ENCODE results near the gene VIT.
"Not testable (repeated sequence)": the region's sequence is repeated elsewhere in the genome, so short reads cannot be mapped to it uniquely, and the experiment has no call there.

Gene VIT

DNA sequence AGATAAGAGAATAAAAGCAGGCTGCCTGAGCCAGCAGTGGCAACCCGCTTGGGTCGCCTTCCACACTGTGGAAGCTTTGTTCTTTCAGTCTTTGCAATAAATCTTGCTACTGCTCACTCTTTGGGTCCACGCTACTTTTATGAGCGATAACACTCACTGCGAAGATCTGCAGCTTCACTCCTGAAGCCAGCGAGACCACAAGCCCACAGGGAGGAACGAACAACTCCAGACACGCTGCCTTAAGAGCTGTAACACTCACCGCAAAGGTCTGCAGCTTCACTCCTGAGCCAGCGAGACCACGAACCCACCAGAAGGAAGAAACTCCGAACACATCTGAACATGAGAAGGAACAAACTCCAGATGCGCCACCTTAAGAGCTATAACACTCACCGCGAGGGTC lies 7.5 kb upstream of the VIT start:
- H3K79me2 ChIP-seq (ENCODE audit: insufficient read depth, low read length); H3K9me3 ChIP-seq (ENCODE audit: insufficient read depth, low read length); H3K27me3 ChIP-seq (ENCODE audit: low read length); H3K4me3 ChIP-seq (ENCODE audit: insufficient read depth, low read length, poor library complexity, severe bottlenecking); H2AFZ ChIP-seq (ENCODE audit: low read depth, low read length, severe bottlenecking); H3K36me3 ChIP-seq (ENCODE audit: low read length); H3F3A ChIP-seq (ENCODE audit: insufficient read depth); H3K9me2 ChIP-seq (replicated peaks; ENCODE audit: insufficient read depth, low read length); H4K20me1 ChIP-seq (ENCODE audit: low read depth, low read length); H3K27ac ChIP-seq (ENCODE audit: low read depth, low read length); H3K4me2 ChIP-seq (ENCODE audit: low read depth, low read length, poor library complexity, severe bottlenecking); H3K9ac ChIP-seq (ENCODE audit: low read length): not testable (repeated sequence)

DNA sequence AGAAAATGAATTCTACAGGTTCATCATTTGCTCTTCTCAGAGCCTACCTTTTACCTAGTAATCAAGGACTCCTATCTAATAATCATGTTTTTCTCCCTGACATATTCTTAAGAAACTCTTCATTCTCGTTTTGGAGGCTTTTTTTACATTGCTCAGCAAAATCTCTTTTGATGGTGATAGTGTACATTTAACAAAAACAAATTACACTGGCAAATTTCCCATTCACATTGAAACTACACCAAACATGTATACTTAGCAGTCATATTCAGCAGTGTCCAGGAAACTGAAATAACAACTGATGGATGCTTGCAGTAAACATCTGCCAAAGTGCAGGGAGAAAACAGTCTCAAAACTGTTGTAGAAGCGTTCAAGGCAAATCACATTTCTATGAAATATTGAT lies 4.4 kb upstream of the VIT start:
- no peak overlapping the region for H3K4me2 ChIP-seq (ENCODE audit: low read depth, low read length, poor library complexity, severe bottlenecking)
- no peak overlapping the region for H3K27ac ChIP-seq (ENCODE audit: low read depth, low read length)
- H3K27me3 ChIP-seq (ENCODE audit: low read length) = no peaks in the 10 kb centered on the region
- no peaks in the 10 kb centered on the region for H3K9me2 ChIP-seq (replicated peaks; ENCODE audit: insufficient read depth, low read length)
- H3K9me3 ChIP-seq (ENCODE audit: insufficient read depth, low read length) = no peaks in the 10 kb centered on the region
- H3K36me3 ChIP-seq (ENCODE audit: low read length) = no peaks in the 10 kb centered on the region
- no peak overlapping the region for H3K4me3 ChIP-seq (ENCODE audit: insufficient read depth, low read length, poor library complexity, severe bottlenecking)
- no peak overlapping the region for H3K9ac ChIP-seq (ENCODE audit: low read length)
- no peaks in the 10 kb centered on the region for H3K79me2 ChIP-seq (ENCODE audit: insufficient read depth, low read length)
- TF ChIP-seq, protein P1, sequence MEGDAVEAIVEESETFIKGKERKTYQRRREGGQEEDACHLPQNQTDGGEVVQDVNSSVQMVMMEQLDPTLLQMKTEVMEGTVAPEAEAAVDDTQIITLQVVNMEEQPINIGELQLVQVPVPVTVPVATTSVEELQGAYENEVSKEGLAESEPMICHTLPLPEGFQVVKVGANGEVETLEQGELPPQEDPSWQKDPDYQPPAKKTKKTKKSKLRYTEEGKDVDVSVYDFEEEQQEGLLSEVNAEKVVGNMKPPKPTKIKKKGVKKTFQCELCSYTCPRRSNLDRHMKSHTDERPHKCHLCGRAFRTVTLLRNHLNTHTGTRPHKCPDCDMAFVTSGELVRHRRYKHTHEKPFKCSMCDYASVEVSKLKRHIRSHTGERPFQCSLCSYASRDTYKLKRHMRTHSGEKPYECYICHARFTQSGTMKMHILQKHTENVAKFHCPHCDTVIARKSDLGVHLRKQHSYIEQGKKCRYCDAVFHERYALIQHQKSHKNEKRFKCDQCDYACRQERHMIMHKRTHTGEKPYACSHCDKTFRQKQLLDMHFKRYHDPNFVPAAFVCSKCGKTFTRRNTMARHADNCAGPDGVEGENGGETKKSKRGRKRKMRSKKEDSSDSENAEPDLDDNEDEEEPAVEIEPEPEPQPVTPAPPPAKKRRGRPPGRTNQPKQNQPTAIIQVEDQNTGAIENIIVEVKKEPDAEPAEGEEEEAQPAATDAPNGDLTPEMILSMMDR (IDR thresholded peaks at IDR 0.05; ENCODE audit: insufficient read depth, low read length, poor library complexity, severe bottlenecking) = no peak
- TF ChIP-seq EZH2phosphoT487 (conservative IDR thresholded peaks at IDR 0.05; ENCODE audit: low read length) = no peak
- no peaks in the 10 kb centered on the region for H3F3A ChIP-seq (ENCODE audit: insufficient read depth)
- no peak overlapping the region for H2AFZ ChIP-seq (ENCODE audit: low read depth, low read length, severe bottlenecking)
- no peaks in the 10 kb centered on the region for H4K20me1 ChIP-seq (ENCODE audit: low read depth, low read length)

DNA sequence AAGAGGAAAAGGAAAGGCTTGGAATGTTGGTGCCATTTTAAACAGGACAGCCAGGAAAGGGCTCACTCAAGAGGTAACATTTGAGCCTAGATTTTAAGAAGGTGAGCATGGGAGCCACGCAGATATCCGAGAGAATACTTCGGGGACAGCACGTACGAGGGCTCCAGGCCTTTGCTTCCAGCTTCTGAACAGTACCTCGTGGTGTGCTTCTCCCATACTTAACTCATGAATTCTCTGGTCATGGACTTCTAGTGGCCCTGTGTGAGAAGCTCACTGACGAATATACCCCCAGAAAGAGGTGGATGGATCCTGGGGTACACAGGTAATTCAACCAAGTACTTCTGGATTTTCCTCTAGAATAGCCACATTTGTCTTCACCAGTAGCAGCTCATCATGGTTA lies 2.7 kb upstream of the VIT start:
- no peaks in the 10 kb centered on the region for H3K27me3 ChIP-seq (ENCODE audit: low read length)
- TF ChIP-seq, protein P1 (IDR thresholded peaks at IDR 0.05; ENCODE audit: insufficient read depth, low read length, poor library complexity, severe bottlenecking) = no peak
- TF ChIP-seq EZH2phosphoT487 (conservative IDR thresholded peaks at IDR 0.05; ENCODE audit: low read length) = no peak

DNA sequence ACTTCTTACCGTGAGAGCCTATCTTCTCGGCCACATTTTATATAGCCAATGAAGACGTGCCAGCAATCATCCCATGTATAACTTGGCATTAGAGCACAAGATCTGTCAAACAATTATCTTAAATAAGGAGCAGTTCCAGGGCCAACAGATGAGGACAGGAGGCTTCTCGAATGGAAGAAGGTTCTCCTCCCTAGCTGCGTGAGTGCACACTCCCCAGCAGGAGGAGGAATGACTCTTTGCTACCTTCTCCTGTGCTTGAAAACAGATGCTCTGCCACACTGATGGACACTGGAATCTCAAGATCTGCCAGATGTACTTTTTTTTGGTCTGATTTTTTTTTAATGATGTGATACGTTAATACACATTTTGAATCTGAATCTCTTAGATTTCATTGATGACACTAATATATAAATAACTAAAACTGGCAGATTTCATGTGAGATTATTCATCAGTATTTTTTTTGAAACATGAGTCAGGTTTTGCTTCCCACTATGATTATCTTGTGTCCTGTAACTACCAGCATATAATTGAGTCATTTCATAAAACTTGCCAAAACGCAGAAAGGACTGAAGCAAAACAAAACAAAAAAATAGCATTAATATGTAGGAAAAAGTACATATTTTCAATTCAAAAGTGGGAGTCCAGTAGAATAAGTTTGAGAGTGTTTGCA lies 626 bp upstream of the VIT start:
- Histone ChIP-seq H4K20me1 (ENCODE audit: low read depth, low read length) (no peaks in the 10 kb centered on the region), H3K9ac (ENCODE audit: low read length) (no peak overlapping the region), H3K79me2 (ENCODE audit: insufficient read depth, low read length) (no peaks in the 10 kb centered on the region), H3K4me3 (ENCODE audit: insufficient read depth, low read length, poor library complexity, severe bottlenecking) (no peak overlapping the region), H3K27me3 (ENCODE audit: low read length) (no peaks in the 10 kb centered on the region), H2AFZ (ENCODE audit: low read depth, low read length, severe bottlenecking) (no peak overlapping the region), H3F3A (ENCODE audit: insufficient read depth) (no peaks in the 10 kb centered on the region), H3K4me2 (ENCODE audit: low read depth, low read length, poor library complexity, severe bottlenecking) (no peak overlapping the region), H3K9me3 (ENCODE audit: insufficient read depth, low read length) (no peaks in the 10 kb centered on the region), H3K9me2 (replicated peaks; ENCODE audit: insufficient read depth, low read length) (no peaks in the 10 kb centered on the region), H3K27ac (ENCODE audit: low read depth, low read length) (no peak overlapping the region), H3K36me3 (ENCODE audit: low read length) (no peaks in the 10 kb centered on the region)
- TF ChIP-seq, protein P1 (IDR thresholded peaks at IDR 0.05; ENCODE audit: insufficient read depth, low read length, poor library complexity, severe bottlenecking) = no peak
- no peak for TF ChIP-seq EZH2phosphoT487 (conservative IDR thresholded peaks at IDR 0.05; ENCODE audit: low read length)

More for the DNA sequence above, 2.7 kb upstream of the VIT start:
- Histone ChIP-seq H3K4me2 (ENCODE audit: low read depth, low read length, poor library complexity, severe bottlenecking) (no peak overlapping the region), H3K9me3 (ENCODE audit: insufficient read depth, low read length) (no peaks in the 10 kb centered on the region), H3K9me2 (replicated peaks; ENCODE audit: insufficient read depth, low read length) (no peaks in the 10 kb centered on the region), H3K36me3 (ENCODE audit: low read length) (no peaks in the 10 kb centered on the region), H3K27ac (ENCODE audit: low read depth, low read length) (no peak overlapping the region), H4K20me1 (ENCODE audit: low read depth, low read length) (no peaks in the 10 kb centered on the region), H3F3A (ENCODE audit: insufficient read depth) (no peaks in the 10 kb centered on the region), H2AFZ (ENCODE audit: low read depth, low read length, severe bottlenecking) (no peak overlapping the region), H3K79me2 (ENCODE audit: insufficient read depth, low read length) (no peaks in the 10 kb centered on the region), H3K9ac (ENCODE audit: low read length) (no peak overlapping the region), H3K4me3 (ENCODE audit: insufficient read depth, low read length, poor library complexity, severe bottlenecking) (no peak overlapping the region)

All from SU-DHL-6 (cell line).